Amniotic epithelial cell (primary cell): Measurements from ENCODE around the gene CTU2.

ENCODE experiments used
- DNase-seq: peaks from one replicate; pipeline ENCODE4 v3.0.0-alpha.2; 2010; ENCODE audit warnings: low read depth

Gene CTU2

DNA sequence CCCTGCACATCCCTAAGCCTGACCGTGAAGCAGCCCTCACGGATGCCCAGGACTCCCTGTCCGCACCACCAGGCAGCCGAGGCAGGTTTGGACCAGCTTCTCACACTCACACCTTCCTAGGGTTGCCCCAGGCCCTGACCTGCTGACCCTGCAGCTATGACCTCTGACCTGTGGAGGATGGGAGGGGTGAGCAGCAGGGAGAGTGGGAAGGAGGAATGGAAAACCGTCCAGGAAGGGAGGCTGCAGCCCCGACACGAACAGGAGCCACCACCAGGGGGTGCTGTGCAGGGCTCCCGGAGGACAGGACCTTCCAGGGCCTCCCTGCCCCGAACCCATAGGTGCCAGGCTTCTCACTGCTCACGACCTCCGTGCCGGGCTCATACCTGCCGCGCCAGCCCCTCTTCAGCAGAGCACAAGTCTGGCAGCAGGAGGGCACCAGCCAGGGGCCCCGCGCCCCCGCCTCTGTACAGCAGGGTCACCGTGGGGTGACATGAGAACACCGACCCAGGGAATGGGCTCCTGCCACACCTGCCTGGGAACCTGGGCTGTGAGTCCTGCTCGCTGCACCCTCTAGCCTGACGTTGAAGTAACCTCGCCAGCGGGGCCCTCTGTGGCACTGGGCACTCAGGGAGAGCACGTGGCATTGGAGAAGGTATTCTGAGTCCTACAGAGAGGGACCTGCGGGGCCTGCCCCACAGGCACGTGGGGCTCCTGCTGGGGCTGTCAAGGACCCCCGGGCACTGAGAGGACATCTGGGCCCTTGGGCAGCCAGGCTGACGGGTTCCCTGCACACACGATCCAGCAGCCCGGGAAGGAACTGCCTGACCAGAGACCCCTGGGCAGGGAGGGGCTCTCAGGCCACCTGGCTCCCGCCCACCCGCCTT, 37.6 kb downstream of the CTU2 start:
- DNase-seq: peak; percentile 52

DNA sequence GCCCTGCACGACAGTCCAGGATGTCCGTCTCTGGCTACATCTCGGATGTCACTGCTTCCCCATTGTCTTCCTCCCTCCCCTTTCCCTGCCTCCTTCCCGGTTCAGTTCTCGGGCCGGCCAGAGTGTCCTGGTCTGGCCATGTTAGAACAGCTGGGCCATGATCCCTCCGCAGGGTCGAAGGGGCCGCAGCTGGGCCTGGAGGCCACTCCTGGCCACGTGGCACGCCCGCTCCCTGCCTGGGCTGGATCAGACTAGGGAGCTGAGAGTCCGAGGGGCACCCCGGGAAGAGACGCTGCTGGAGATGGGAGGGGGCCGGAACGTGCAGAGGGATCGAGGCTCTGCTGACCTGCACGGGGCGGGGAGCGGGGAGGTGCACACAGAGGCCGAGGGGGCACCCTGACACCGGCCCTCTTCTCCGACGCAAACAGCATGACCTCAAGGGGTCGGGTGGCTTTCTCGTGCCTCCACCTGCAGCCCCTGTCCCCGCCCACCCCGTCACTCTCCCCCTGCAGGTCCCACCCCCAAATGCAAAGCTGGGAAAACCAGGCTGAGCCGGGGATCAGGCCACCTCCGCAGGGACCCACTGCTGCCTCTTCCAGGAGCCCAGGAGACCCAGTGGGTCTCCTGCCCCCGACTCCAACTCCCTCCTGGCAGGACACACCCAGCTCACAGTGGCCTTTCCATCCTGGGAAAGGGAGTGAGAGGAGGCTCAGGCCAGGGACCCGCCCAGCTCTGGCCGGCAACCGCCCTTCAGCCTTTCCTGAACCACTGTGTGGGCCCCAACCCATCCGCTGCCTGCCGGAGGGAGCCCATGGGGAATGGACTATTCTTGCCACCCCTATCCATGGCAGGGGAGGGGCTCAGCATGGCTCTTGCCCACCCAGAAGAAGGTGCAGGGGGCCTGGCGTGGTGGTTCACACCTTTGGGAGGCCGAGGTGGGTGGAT, 38.5 kb downstream of the CTU2 start:
- no peak for DNase-seq

DNA sequence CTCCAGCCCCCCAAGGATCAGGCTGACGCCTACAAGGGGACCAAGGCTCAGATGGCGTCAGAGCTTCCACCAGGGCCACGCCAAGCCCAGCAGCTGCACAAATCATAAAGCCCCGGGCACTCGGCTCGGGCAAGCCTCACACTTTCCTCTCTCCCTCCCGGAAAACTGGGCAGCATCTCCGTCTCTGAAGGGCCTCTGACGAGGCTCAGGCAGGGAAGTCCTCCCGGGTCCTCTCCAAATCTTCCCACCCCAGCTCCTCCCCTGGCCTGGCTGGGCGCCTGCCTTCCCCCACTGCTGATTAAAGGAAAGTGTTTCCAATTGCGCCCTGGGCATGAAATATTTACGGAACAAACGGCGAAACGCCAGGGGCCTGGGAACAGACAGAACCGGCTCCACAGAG, 40.2 kb downstream of the CTU2 start:
- DNase-seq: no peak

DNA sequence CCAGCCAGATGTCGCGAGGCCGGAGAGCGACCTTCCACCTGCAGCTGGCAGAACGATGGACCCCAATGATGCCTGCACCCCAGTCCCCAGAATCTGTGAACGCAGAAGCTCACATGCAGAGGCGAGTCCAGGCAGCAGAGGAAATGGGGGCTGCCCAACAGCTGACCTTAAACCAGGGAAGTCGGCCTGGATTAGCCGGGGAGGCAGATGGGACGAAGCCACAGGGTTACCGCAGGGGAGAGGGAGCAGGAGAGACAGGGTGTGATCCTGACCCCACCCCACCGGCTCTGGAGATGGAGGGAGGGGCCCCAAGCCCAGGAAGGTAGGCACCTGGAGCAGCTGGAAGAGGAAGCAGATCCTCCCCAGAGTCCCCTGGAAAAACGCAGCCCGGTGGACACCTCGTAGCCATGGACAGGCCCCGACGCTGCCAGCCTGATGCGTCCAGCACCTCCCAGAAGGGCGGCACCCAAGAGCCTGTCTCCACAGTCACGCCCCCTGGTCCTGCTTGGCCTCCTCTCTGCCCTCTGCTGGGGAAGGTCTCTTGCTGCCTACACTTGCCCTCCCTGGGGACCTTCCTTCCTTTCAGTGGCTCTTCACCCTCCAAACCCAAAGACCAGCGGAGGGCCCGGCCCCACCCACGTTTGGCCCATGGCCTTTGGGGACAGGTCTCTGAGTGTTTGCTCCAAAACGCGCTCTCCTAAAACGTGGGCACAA, 41.4 kb downstream of the CTU2 start:
- no peak for DNase-seq

DNA sequence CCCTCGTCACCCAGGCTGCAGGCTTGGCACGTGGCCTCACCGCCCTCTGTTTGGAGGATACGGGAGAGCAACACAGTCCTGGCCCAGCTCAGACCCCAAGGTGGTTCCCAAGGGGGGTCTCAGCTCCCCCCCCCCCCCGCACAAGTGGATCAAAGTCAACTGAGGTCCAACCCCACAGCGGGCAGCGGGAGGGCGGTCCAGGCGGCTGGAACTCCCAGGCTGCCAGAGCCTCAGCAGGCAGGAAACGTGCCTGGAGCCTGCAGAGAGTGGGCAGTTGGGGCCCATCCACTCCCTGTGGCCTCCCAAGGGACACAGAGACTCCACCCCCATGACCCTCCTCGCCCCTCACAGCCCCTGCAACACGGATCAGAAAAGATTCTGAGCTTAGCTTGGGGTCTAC, 42.1 kb downstream of the CTU2 start:
- DNase-seq: no peak

DNA sequence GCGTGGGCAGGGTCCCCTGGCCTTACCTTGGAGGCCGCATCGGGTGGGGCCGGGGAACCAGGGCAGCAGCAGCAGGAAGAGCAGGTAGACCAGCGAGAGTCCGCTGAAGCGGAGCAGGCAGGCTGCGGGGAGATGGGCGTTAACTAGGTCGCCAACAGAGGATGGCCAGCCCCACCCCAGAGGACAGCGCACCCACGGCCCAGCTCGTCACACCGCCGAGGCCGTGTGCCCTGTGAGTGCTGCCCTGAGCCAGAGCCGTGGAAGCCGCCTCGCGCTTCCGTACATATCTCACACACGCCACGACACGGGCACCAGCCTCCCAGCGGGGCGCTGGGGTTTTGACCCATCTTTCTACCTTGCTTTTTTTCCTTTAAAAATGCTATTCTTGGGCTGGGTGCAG, 43.1 kb downstream of the CTU2 start:
- DNase-seq: no peak

DNA sequence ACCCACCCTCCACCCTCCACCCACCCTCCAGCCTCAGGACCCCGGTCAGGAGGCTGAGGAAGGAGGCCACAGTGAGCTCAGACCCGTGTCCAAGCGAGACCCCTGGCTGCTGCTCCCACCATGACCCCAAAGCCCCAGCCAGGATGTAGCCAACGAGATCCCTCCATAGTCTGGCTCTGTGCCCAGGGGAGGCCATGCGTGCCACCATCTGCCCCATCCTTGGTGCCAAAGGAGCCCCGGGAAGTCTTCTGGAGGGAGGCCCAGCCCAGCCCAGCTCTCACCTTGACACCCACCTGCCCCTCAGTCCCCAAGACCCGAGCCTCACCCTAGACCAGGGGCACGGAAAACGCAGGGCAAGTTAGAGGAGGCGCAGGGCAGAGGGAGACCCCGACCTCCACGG, 44.6 kb downstream of the CTU2 start:
- no peak for DNase-seq

DNA sequence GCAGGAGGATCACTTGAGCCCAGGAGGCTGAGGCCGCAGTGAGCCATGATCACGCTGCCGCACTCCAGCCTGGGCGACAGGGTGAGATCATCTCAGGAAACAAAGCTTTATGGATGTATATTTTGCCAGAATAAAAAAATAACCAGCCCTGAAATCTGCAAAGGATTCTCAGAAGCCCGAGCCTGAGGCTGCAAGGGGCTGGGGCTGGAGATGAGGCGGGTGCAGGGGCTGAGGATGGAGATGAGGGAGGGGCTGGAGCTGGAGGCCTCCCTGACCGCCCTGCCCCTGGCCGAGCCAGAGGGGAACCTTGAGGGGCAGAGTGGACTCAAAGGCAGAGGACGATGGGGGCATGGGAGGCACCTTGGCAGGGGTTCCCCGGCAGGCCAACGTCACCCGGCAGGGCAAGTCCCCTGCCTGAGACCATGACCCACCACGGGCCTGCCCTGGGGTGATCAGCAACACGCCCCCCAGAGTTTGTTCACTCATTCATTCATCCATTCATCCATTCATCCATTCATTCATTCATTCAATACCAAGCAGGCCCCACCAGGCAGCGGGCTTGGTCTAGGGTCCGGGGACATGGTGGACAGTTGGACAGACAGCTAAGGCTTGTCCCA, 46.2 kb downstream of the CTU2 start:
- no peak for DNase-seq

DNA sequence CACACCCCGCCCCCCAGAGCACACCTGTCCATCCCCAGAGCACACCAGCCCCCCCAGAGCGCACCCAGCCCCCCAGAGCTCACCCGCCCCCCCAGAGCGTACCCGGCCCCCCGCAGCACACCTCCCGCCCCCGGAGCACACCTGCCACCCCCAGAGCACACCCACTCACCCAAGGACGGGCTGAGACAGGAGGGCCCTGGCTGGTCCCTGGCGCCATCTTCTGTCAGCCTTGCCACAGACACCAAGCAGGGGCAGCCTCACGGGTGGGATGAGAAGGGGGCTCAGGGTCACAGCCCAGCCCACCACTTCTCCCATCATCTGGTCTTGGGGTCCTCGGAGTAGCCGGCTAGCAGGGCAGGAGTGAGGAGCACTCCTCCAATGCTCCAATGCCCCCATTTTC, 46.9 kb downstream of the CTU2 start:
- no peak for DNase-seq

DNA sequence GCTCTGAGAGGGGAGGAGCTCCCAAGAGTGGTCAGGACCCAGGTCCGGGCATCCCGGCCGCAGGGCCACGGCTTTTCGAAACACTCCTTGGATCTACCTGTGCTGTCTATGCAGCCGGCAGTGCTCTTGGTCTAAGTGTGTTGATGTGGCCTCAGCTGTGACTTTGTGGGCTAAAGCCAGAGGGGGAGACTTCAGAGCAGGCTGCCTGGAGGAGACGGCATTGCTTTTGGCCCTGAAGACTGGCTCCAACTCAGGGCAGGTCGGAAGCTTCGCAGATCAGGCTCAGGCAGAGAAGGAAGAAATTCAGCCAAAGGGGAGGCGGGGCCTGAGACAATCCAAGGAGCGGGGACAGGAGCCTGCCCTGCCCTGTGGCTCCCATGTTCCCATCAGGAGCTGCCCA, 47.3 kb downstream of the CTU2 start:
- no peak for DNase-seq

DNA sequence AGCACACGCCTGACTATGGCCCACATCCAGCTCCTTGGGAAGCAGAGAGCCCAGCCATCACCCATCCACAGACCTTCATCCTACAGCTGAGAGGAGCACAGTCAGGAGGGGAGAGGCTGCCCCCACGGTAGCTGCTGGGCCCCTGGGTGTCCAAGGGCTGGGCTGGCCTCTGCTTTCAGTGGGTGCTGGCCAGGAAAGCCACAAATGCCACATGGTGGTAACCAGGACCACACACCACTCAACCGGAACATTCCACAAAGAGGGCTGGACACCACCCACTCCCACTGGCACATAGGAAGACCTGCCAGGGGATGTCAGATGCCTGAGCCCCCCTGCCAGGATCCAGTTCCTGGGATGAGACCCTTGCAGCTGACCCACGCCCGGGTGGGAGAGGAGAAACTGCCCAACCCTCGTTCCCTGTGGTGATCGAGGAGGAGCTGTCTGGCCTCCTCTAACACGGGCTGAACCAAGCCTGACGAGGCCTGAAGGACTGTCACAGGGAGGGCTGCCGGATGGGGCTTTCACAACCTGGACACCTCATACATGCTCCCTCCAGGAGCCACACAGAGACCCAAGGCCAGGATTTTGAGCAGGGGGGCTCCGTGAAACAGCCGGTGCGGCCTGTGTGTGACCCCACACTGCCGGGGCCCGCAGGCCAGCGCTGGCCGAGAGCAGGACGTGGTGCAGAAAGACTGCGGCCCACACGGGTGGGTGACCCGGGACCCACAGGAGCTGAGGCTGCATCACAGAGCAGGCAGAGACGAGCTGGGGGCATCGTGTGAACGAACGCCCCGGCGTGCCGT, 48.0 kb downstream of the CTU2 start:
- DNase-seq: no peak

DNA sequence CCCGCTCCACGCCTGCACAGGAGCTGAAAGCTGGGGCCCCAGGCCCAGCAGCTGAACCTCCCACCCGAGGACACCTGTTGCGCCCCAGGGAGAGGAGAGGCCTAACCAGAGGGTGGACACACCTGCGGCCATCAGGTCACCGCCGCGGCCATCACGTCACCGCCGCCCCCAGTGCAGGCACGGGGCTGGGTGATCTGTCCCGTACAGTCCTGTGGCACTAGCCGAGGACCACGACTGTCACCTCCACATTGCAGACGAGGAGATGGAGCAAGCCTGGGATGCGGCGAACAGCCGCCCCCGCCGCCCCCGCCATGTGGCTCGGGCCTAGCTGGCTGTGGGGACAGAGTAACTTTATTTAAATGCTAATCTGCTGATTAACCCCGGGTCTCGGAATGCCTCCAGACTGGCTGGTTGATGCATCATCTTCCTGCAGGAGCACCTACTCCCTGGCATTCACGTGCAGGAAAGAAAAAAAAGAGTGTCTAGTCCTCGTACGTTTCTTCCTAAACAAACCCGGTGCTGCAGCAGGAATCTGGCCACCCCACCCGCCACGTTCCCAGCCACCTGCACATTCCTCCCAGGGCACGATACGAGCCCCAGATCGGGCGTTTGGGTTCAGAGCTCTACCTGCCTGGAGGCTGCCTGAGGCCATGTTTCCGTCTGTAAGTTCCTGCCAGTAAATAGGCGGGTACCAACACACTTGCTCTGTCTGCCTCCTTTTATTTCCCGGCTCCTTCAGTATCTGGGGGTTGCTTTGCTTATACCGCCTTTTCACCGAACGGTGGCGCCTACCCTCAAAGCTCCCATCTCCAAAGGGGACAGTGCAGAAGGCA, 48.8 kb downstream of the CTU2 start:
- DNase-seq: peak; percentile 49

DNA sequence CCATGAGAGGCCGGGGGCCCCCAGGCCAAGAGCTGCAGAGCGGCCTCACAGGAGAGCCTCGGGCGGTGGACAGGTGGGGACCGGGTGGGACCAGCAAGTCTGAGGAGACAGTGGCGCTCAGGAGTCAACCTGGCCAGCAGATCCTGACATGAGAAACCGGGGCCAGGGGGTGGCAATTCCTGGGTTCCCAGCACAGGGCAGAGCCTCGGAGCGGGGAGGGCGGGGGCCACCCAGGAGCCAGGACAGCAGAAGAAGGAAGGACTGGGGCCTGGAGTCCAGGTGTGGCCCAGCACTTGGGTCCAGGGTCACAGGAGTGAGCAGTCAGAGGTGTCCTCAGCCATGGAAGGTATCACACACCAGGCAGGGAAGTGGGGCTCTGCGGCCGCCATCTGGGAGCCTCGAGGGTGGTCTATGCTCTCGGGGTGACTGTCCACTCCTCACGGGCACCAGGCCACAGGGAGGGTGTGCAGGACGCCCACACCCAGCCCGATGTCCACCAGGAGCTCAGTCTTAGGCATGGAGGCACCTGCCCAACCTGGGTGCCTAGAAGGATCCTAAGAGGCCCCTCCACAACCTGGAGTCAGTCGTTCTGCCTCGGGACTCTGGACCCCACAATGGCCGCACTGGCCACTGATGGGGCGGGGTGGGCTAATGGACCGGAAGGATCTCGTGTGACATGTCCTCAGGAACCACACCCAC, 49.6 kb downstream of the CTU2 start:
- DNase-seq: no peak

DNA sequence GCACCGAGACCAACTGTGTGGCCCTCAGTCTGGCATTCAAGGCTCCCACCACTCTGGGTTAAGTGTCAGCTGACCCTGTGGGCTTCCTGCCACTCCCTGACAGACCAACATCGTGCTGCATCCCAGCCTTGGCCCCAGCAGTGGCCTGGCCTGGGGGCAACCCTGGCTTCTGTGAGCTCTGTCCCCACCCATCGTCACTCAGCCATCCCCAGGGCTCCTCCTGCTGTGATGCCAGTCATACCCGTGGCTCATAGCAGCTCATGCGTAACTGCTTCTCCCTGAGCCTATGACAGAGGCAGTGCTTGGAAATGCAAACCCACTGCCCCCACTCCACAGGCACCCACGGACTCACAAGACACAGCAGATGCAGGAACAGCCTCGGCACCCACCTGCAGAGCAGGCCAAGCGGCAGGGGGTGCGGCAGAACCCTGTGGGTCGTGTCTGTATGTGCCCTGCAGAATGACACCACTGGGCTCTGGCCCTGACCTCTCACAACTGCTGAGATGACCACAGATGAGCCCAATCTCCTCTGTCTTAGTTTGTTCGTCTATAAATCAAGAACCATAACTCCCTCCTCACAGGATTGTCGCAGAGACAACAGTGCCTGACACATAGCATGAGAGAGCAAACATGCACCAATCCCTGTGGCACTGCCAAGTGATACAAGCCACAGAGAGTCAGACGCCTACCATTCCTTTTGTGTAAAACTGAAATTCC, 52.1 kb downstream of the CTU2 start:
- no peak for DNase-seq

DNA sequence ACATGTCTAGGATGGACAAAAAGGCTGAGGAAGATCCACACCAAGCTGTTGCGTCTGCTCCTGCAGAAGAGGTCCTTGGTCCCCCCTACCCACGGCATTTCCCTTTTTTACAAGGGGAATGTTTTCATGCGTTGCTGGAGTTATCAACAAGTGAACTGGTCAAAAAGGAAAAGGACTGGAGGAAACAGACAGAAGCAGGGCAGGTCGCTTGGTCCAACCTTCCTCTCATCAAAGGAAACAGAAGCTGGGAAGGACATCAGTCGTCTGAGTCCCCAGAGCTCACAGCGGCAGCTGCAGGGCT, 52.6 kb downstream of the CTU2 start:
- no peak for DNase-seq

DNA sequence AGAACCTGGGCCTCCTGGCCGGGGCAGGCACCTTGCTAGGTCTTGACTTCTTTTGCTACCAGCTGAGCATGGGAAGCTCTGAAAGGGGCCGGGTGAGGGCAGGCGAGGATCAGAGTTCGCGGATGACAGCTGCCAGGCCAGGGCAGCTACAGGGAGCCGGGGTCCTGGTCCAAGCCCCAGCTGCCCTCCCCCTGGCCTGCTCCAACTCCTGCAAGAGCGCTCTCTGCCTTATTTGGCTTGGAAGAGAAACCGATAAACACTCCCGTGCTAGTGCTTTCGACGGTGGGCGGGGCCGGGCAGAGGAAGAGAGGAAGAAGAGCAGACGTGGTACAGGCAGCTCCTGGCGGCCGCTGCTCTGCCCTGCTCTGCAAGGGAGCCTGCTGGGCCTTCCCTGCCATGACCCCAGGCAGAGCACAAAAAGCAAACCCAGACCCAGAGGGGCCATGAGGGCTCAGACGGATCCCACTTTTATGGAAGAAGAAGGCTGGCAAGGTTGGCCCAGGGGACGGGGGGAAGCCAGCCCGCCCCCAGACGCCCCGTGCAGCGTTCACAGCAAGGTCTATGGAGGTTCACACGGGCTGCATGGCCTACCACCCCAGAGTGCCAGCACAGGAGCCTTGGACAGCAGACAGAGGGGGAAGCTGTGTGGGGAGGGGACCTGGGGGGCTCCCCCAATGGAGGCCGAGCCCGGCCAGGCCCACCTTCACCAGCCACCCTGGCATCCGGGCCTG, 53.1 kb downstream of the CTU2 start:
- peak; percentile 63 for DNase-seq

DNA sequence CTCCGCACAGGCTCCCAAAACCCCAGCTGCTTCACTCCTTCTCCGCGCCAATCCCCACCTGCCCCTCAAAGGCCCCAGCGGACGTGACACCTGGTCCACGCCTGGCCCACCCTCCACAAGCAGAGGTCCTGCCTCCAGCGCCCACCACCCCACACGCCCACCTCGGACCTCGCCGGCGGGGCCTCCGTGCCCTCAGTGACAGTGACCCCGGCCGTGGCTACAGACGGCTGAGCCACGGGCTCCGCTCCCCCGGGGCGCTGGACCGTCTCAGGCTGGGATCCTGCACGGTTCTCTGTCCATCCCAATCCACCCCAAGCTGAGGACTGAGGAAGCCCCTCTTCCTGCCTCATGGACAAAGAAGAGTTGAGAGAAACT, 53.7 kb downstream of the CTU2 start:
- DNase-seq: no peak

DNA sequence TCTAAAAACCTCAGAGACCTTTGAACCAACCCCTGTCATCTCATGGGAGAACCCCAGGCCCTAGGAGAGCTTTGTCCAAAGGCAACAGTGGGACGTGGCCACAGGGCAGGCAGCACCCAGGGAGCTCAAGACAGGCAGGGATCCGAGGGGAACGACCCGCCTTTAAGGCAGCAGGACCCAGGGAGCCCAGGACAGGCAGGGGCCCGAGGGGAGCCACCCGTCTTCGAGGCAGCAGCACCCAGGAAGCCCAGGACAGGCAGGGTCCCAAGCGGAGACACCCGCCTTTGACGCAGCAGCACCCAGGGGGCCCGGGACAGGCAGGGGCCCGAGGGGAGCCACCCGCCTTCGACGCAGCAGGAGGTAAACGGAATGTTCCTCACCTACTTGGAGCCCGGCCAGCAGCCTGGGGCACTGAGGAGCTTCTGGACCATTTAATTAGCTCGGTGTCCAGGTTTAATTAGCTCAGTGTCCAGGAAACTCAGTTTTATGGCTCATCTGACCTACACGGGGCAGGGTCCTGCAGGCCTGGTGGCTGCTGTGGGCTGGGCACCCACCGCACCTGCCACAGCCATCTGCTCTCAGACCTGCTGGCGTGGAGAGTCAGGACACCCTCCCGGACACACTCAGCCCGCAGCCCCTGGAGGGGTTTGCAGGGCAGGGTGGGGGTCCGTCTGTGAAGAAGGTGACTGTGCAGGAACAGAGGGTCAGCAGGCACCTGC, 54.3 kb downstream of the CTU2 start:
- no peak for DNase-seq
